Astrocyte (in vitro differentiated cells and primary cell): Measurements from ENCODE around the gene NT5C1B.

Experiments
- CTCF ChIP-seq: IDR thresholded peaks from 2 replicates; pipeline ENCODE4 v1.5.1; 2011; ENCODE audit warnings: low read depth, mild to moderate bottlenecking, inconsistent platforms, low read length, moderate library complexity; ENCODE audit not compliant: insufficient read depth
- EZH2 ChIP-seq: IDR thresholded peaks from 2 replicates; pipeline ENCODE4 v1.6.1; 2012; ENCODE audit warnings: mild to moderate bottlenecking, low read length, inconsistent platforms; ENCODE audit not compliant: insufficient read depth

GRCh38 chr2:18592372-18592771 lies 3.0 kb upstream of the NT5C1B start:
- no peak for TF ChIP-seq CTCF
- TF ChIP-seq EZH2: no peak
